Endothelial cell of umbilical vein (primary cell): ENCODE data around the gene AS3MT. TPM values are rescaled to one million over a fixed set of nuclear protein-coding genes. Genes with fewer than 3 reads are reported as not detected.

Source experiments
- polyA plus RNA-seq, 4 experiments: library from polyadenylated mRNA; depleted of rRNA in 3 of 4; stranded (reverse) in 3 of 4; unstranded in 1 of 4; fragments of >200 nt; gene quantifications; 2 replicates each; pipeline versions ENCODE4 v1.2.1 to v1.2.3, GENCODE V29; 2011 to 2012; ENCODE audit warnings: missing spikeins in 1 of 4
- small RNA-seq: library from RNA; depleted of rRNA; stranded (forward); fragments of <200 nt; gene quantifications from one replicate; pipeline ENCODE3, GENCODE V24; 2012; ENCODE audit warnings: low replicate concordance, low read depth; ENCODE audit not compliant: insufficient read depth, insufficient read length
- total RNA-seq: library from RNA; stranded (reverse); gene quantifications from 2 replicates; pipeline ENCODE4 v1.2.3, GENCODE V29; 2021

Gene AS3MT
- total and polyA plus RNA-seq, 2 donors (not counting 3 experiments of a cell fraction or from before 2014, with no cell fraction given), result 1.0 TPM; not detected in 1

Small RNAs within 50 kb of the gene (small RNA-seq; reads per million reads assigned to genes)
- not detected for gene AS3MT
- gene RF00026, result not detected

Other genes with a start within 250 kb of the AS3MT start
- gene TRIM8, start 225.0 kb upstream of the AS3MT start, total RNA-seq, result 108 and 114 TPM in 2 replicates
- 74.1 and 77.2 TPM in 2 replicates for gene TRIM8, start 225.0 kb upstream of the AS3MT start, polyA plus RNA-seq
- 10.6 and 11.0 TPM in 2 replicates for gene ARL3, start 155.1 kb upstream of the AS3MT start, total RNA-seq
- 4.9 and 6.6 TPM in 2 replicates for gene ARL3, start 155.1 kb upstream of the AS3MT start, polyA plus RNA-seq
- gene SFXN2, start 154.8 kb upstream of the AS3MT start, total RNA-seq, result 13.1 and 17.0 TPM in 2 replicates
- 8.1 and 9.8 TPM in 2 replicates for gene SFXN2, start 154.8 kb upstream of the AS3MT start, polyA plus RNA-seq
- 43.6 and 46.0 TPM in 2 replicates for gene WBP1L, start 125.5 kb upstream of the AS3MT start, total RNA-seq
- gene WBP1L, start 125.5 kb upstream of the AS3MT start, polyA plus RNA-seq, result 70.3 and 94.1 TPM in 2 replicates
- gene CYP17A1, start 32.1 kb upstream of the AS3MT start, total RNA-seq, result not detected in 2 replicates
- not detected in 2 replicates for gene CYP17A1, start 32.1 kb upstream of the AS3MT start, polyA plus RNA-seq
- gene BORCS7, start 15.2 kb upstream of the AS3MT start, total RNA-seq, result 16.2 and 16.9 TPM in 2 replicates
- gene BORCS7, start 15.2 kb upstream of the AS3MT start, polyA plus RNA-seq, result 16.5 and 26.0 TPM in 2 replicates
- gene CNNM2, start 48.8 kb downstream of the AS3MT start, total RNA-seq, result 3.0 and 3.2 TPM in 2 replicates
- 1.9 and 2.1 TPM in 2 replicates for gene CNNM2, start 48.8 kb downstream of the AS3MT start, polyA plus RNA-seq